ELR (cell line): ENCODE measurements around the gene DLG5.
A peak's percentile ranks its signal among the peaks of the same experiment; 100 is the strongest.
"Not testable (repeated sequence)": the region's sequence is repeated elsewhere in the genome, so short reads cannot be mapped to it uniquely, and the experiment has no call there.

Experiments
- DNase-seq: peaks from one replicate; pipeline ENCODE4 v3.0.0-alpha.2; 2015; ENCODE audit warnings: low read depth

The DLG5 gene

DNA sequence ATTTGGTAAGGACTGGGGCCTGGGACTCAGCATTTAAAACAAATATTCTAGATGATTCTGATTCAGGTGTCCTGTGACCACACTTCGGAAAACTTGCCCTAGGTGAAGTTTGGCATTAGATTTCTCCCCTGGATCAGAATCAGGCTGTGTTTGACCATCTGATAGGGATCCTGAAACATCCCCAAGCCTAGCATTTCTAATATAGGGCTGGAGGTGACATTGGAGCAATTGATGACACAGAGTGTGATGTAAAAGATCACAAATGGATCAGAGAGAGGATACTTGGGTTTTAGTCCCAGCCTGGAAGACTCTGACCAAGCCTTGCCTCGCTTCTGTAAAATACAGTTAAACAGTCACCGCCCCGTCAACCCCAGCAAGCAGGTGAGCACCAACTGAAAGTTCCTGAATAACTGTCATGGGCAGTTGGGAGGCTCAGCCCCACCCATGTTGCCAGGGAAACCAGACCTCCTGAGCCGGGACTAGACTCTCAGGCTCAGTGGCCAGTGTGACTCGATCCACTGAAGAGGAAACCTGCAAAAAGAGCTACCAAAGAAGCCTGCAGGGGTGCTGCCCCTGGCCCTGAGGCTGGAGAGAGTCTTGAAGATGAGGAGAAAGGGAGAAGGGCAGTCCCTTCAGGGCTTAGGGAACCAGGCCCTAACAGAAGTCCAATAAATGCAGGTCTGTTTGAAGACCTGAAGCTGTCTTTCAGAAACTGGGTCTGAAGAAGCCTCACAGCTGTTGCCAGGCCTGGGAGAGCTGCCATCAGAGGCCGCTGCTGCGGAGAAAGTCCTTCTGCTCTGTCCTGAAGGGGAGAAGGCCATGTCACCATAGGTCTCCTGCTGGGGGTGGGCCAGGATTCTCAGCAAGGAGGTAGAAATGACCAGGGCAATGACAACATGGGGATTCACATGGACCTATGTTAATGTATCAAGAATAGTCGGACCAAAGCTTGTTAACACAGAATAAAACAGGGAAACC is 162.8 kb downstream of the DLG5 start:
- DNase-seq = peak; percentile 22

- DNase-seq = not testable (repeated sequence)
Observed at GRCh38 chr10:77758406-77758805, 168.1 kb downstream of the DLG5 start.

DNA sequence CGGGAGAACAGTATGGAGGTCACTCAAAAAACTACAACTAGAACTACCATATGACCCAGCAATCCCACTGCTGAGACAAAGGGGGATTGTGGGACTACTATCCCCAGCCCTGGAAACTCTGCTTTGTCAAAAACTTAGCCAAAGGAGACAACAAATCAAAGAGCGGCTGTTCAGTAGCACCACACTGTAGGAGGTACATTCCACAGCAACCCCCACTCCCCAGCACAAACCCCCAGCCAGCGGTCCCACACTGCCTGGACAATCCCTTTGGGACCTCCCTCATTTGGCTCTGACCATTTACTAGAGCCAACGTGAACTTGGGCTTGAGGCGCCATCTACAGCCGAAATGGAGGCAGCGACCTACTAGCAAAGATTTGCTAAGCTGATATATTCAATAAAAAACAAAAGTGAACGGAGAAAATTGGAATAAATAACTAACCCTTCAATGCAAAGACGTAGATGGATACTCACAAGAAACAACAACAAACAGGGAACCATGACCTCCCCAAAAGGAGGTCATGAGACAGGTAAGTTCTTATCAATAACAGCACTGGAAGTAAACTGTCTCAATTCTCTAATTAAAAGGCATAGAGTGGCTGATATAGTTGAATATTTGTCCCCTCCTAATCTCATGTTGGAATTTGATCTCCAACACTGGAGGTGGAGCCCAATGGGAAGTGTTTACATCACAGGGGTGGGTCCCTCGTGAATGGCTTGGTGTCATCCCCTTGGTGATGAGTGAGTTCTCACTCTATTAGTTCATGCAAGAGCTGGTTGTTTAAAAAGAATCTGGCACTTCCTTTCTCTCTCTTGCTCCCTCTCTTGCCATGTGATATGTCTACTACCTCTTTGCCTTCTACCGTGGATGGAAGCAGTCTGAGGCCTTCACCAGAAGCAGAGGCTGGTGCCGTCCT is 170.0 kb downstream of the DLG5 start:
- DNase-seq = peak; percentile 85

DNA sequence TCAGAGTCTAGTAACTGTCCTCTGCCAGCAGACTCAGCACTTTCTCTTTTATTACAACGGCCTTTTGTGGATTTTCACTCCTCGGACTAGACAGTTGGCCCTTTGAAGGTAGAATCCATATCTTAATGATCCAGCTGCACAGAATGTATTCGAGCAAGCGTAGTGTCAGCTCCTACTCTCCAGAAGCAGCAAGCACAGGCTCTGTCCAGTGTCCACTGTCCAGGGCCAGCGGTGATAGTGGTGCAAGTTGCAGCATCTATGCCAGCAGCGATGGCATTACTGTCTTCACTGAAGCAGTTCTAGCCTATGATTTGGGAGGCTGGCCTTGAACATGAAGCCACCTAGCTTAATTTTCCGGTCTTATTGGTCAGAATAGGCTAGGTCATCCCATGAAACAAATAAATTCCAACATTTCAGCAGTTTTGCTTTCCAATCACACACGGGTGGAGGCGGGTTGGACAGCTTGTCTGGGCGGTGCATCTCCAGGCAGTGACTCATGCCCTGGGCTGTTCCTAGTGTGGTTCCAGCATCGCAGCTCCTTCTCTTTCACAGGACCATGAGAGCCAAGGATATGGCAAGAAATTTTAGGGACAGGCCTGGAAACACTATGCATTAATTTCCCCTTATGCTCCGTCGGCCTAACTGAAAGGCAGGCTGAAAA is 180.4 kb downstream of the DLG5 start:
- DNase-seq = peak; percentile 80

GRCh38 chr10:77744245-77744644 is 182.3 kb downstream of the DLG5 start:
- DNase-seq = peak; percentile 67

GRCh38 chr10:77742172-77742571 is 184.4 kb downstream of the DLG5 start:
- DNase-seq = no peak

- no peak for DNase-seq
Observed at GRCh38 chr10:77741746-77742145, 184.8 kb downstream of the DLG5 start.
